Ammon's horn (tissue), 1 donor: Measurements from ENCODE around the gene SLC35E1.
"Not testable (repeated sequence)": the region's sequence is repeated elsewhere in the genome, so short reads cannot be mapped to it uniquely, and the experiment has no call there.

Source experiments
- DNase-seq: peaks from one replicate; pipeline ENCODE4 v3.0.0-alpha.2; 2016; ENCODE audit warnings: low spot score

Gene SLC35E1

GRCh38 chr19:16522559-16523377 lies 49.4 kb downstream of the SLC35E1 start:
- no peak for DNase-seq

- no peak for DNase-seq
Observed at GRCh38 chr19:16521715-16522289, 50.4 kb downstream of the SLC35E1 start.

- DNase-seq = no peak
Observed at GRCh38 chr19:16520986-16521624, 51.1 kb downstream of the SLC35E1 start.

GRCh38 chr19:16520074-16520973 lies 51.9 kb downstream of the SLC35E1 start:
- no peak for DNase-seq

- DNase-seq = no peak
Observed at GRCh38 chr19:16519230-16519687, 53.0 kb downstream of the SLC35E1 start.

GRCh38 chr19:16518483-16519229 lies 53.6 kb downstream of the SLC35E1 start:
- no peak for DNase-seq

- no peak for DNase-seq
Observed at GRCh38 chr19:16518061-16518460, 54.2 kb downstream of the SLC35E1 start.

GRCh38 chr19:16516923-16517610 lies 55.1 kb downstream of the SLC35E1 start:
- DNase-seq = no peak

GRCh38 chr19:16516381-16516780 lies 55.8 kb downstream of the SLC35E1 start:
- no peak for DNase-seq

- no peak for DNase-seq
Observed at GRCh38 chr19:16514383-16515019, 57.7 kb downstream of the SLC35E1 start.

- not testable (repeated sequence) for DNase-seq
Observed at GRCh38 chr19:16512611-16513010, 59.6 kb downstream of the SLC35E1 start.

GRCh38 chr19:16509141-16510061 lies 62.8 kb downstream of the SLC35E1 start:
- peak; percentile 75 for DNase-seq

- DNase-seq = no peak
Observed at GRCh38 chr19:16508546-16508945, 63.7 kb downstream of the SLC35E1 start.

- no peak for DNase-seq
Observed at GRCh38 chr19:16506961-16507360, 65.3 kb downstream of the SLC35E1 start.

GRCh38 chr19:16506161-16506560 lies 66.1 kb downstream of the SLC35E1 start:
- not testable (repeated sequence) for DNase-seq

- no peak for DNase-seq
Observed at GRCh38 chr19:16504271-16504670, 67.9 kb downstream of the SLC35E1 start.
